Liver (tissue), 9 donors: ENCODE measurements around the gene MPP1. TPM values are rescaled to one million over a fixed set of nuclear protein-coding genes. Genes with fewer than 3 reads are reported as not detected.

ENCODE experiments used
- DNase-seq: peaks from one replicate; pipeline ENCODE4 v3.0.0-alpha.2; 2017; ENCODE audit warnings: low spot score
- H3K27ac ChIP-seq, 2 donors: one replicate each; pipeline ENCODE4 v1.7.0; 2013; ENCODE audit warnings: inconsistent platforms in 2 of 2, low read length in 2 of 2, control low read depth in 1 of 2, low read depth in 1 of 2, mild to moderate bottlenecking in 1 of 2
- H3K27me3 ChIP-seq, 4 donors: one replicate each; pipeline versions ENCODE4 v1.6.1 to v1.7.0; 2013; ENCODE audit warnings: low read length in 3 of 4, inconsistent platforms in 1 of 4, mild to moderate bottlenecking in 1 of 4, moderate library complexity in 1 of 4; ENCODE audit not compliant: control insufficient read depth in 4 of 4, insufficient read depth in 4 of 4
- H3K36me3 ChIP-seq, 4 donors: one replicate each; pipeline versions ENCODE4 v1.6.1 to v1.7.0; 2013; ENCODE audit warnings: low read length in 3 of 4, mild to moderate bottlenecking in 3 of 4, low read depth in 1 of 4, moderate library complexity in 1 of 4; ENCODE audit not compliant: control insufficient read depth in 4 of 4, insufficient read depth in 3 of 4
- H3K4me1 ChIP-seq, 4 donors: one replicate each; pipeline versions ENCODE4 v1.6.1 to v1.7.0; 2013; ENCODE audit warnings: low read length in 3 of 4, mild to moderate bottlenecking in 3 of 4, moderate library complexity in 1 of 4; ENCODE audit not compliant: control insufficient read depth in 4 of 4, insufficient read depth in 4 of 4
- H3K4me3 ChIP-seq, 3 donors: one replicate each; pipeline versions ENCODE4 v1.6.1 to v1.7.0; 2013; ENCODE audit warnings: low read length in 3 of 3, control low read depth in 1 of 3, low read depth in 1 of 3, mild to moderate bottlenecking in 1 of 3
- H3K9ac ChIP-seq, 2 donors: one replicate each; pipeline ENCODE4 v1.7.0; 2013; ENCODE audit warnings: low read length in 2 of 2, mild to moderate bottlenecking in 2 of 2, moderate library complexity in 2 of 2, control low read depth in 1 of 2, low read depth in 1 of 2
- H3K9me3 ChIP-seq, 4 donors: one replicate each; pipeline versions ENCODE4 v1.6.1 to v1.7.0; 2013; ENCODE audit warnings: low read length in 3 of 4; ENCODE audit not compliant: control insufficient read depth in 4 of 4
- ATF3 ChIP-seq: IDR thresholded peaks from 2 replicates; pipeline ENCODE4 v1.6.1; 2016; ENCODE audit warnings: antibody characterized with exemption
- FOXA1 ChIP-seq: IDR thresholded peaks from 2 replicates; pipeline ENCODE4 v1.6.1; 2016; ENCODE audit warnings: antibody characterized with exemption
- FOXA2 ChIP-seq: IDR thresholded peaks from 2 replicates; pipeline ENCODE4 v1.6.1; 2016; ENCODE audit warnings: antibody characterized with exemption
- GABPA ChIP-seq, 2 donors: IDR thresholded peaks in 1 of 2; conservative IDR thresholded peaks in 1 of 2; 2 replicates each; pipeline ENCODE4 v1.6.1; 2016; ENCODE audit warnings: antibody characterized with exemption in 2 of 2, mild to moderate bottlenecking in 1 of 2, moderate library complexity in 1 of 2
- HNF4A ChIP-seq, 2 donors: conservative IDR thresholded peaks; 2 replicates each; pipeline ENCODE4 v1.6.1; 2016; ENCODE audit warnings: antibody characterized with exemption in 2 of 2, mild to moderate bottlenecking in 2 of 2
- JUND ChIP-seq, 2 donors: IDR thresholded peaks; 2 replicates each; pipeline ENCODE4 v1.6.1; 2016; ENCODE audit warnings: antibody characterized with exemption in 2 of 2
- RAD21 ChIP-seq, 2 donors: IDR thresholded peaks; 2 replicates each; pipeline ENCODE4 v1.6.1; 2016; ENCODE audit warnings: antibody characterized with exemption in 2 of 2, mild to moderate bottlenecking in 2 of 2
- REST ChIP-seq: IDR thresholded peaks from 2 replicates; pipeline ENCODE4 v1.6.1; 2016; ENCODE audit warnings: antibody characterized with exemption, mild to moderate bottlenecking
- RXRA ChIP-seq, 2 donors: IDR thresholded peaks; 2 replicates each; pipeline ENCODE4 v1.6.1; 2017 to 2018; ENCODE audit warnings: antibody characterized with exemption in 2 of 2, mild to moderate bottlenecking in 1 of 2
- SP1 ChIP-seq: IDR thresholded peaks from 2 replicates; pipeline ENCODE4 v1.6.1; 2018; ENCODE audit warnings: antibody characterized with exemption, mild to moderate bottlenecking
- TAF1 ChIP-seq: conservative IDR thresholded peaks from 2 replicates; pipeline ENCODE4 v1.6.1; 2016; ENCODE audit warnings: antibody characterized with exemption, mild to moderate bottlenecking
- YY1 ChIP-seq: IDR thresholded peaks from 2 replicates; pipeline ENCODE4 v1.6.1; 2016; ENCODE audit warnings: antibody characterized with exemption, mild to moderate bottlenecking
- ZBTB33 ChIP-seq: IDR thresholded peaks from 2 replicates; pipeline ENCODE4 v1.6.1; 2016; ENCODE audit warnings: antibody characterized with exemption
- WGBS: extraction: QIAGEN DNeasy Blood & Tissue Kit; methylation state at CpG from one replicate; pipeline ENCODE4 v1.1.7; 2013; 5-methylcytosine and 5-hydroxymethylcytosine counted together
- polyA plus RNA-seq, 2 donors: library from polyadenylated mRNA; stranded (reverse) in 1 of 2; unstranded in 1 of 2; fragments of 200-250 nt in 1 of 2; fragments of >200 nt in 1 of 2; fragmentation: Nextera tagmentation in 1 of 2; extraction: Ambion mirVana in 1 of 2; gene quantifications; one replicate each; pipeline versions ENCODE4 v1.2.1 to v1.2.3, GENCODE V29; 2013 to 2015
- total RNA-seq, 2 donors: library from RNA; depleted of rRNA; stranded (reverse); fragments of >200 nt; gene quantifications; one replicate each; pipeline ENCODE4 v1.2.3, GENCODE V29; 2014
- TF ChIP-seq, protein P1 (sequence below): fragments of 150-350 bp; IDR thresholded peaks from 2 replicates; pipeline ENCODE4 v1.5.1; 2017; ENCODE audit warnings: improper control_type of control experiment, low read depth, low read length; ENCODE audit not compliant: missing input control
- donor health status: healthy.
- donor health status: healthy.
- donor health status: healthy.
- donor health status: healthy.
- donor health status: healthy.

Gene MPP1
- total and polyA plus RNA-seq, 4 donors: 13.8 to 168 (median 23.4) TPM

DNA sequence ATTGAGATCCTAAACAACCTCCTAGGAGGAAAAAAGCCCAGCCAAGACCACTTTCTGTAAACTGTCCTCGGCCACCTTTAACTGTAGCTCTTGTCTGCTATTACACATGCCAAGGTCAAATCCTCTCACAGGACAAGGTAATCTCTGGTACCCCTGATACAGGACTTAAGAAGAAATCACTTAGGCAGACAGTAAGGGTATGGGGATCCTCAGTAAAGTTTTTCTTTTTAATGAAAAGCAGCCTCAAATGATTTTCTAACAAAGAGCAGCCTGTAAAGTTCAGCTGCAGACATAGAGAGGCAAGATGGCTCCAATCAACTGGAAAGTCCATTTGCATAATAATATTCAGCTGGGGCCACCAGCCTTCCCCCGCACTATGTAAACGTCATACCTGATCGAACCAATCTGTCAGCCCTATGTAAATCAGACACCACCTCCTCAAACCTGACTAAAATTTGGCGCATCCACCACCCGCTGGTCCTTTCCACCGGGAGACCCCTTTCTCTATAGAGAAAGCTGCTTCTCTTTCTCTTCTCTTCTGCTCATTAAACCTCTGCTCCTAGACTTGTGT is 14.6 kb upstream of the MPP1 start:
- WGBS: 94% methylated on average over 7 of the region's 7 CpGs
- Histone ChIP-seq H3K27ac (no peak overlapping the region), H3K27me3 (no peaks in the 10 kb centered on the region), H3K9ac (no peak overlapping the region), H3K4me3 (no peak overlapping the region), H3K36me3 (no peaks in the 10 kb centered on the region), H3K9me3 (no peaks in the 10 kb centered on the region), H3K4me1 (no peaks in the 10 kb centered on the region)
- TF ChIP-seq GABPA (IDR thresholded peaks at IDR 0.05 in 1 of 2, conservative IDR thresholded peaks at IDR 0.05 in 1 of 2) (no peak), SP1 (no peak), HNF4A (conservative IDR thresholded peaks at IDR 0.05) (no peak), REST (no peak), JUND (IDR thresholded peaks at IDR 0.05) (no peak), RAD21 (IDR thresholded peaks at IDR 0.05) (no peak), ZBTB33 (no peak), ATF3 (no peak), FOXA2 (no peak), YY1 (no peak), RXRA (IDR thresholded peaks at IDR 0.05) (no peak), TAF1 (no peak), FOXA1 (no peak)
- TF ChIP-seq, protein P1, sequence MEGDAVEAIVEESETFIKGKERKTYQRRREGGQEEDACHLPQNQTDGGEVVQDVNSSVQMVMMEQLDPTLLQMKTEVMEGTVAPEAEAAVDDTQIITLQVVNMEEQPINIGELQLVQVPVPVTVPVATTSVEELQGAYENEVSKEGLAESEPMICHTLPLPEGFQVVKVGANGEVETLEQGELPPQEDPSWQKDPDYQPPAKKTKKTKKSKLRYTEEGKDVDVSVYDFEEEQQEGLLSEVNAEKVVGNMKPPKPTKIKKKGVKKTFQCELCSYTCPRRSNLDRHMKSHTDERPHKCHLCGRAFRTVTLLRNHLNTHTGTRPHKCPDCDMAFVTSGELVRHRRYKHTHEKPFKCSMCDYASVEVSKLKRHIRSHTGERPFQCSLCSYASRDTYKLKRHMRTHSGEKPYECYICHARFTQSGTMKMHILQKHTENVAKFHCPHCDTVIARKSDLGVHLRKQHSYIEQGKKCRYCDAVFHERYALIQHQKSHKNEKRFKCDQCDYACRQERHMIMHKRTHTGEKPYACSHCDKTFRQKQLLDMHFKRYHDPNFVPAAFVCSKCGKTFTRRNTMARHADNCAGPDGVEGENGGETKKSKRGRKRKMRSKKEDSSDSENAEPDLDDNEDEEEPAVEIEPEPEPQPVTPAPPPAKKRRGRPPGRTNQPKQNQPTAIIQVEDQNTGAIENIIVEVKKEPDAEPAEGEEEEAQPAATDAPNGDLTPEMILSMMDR: no peak
- no peak for DNase-seq
